Peyer's patch (tissue), 4 donors: Measurements from ENCODE around the gene ISLR.

ENCODE experiments used
- CTCF ChIP-seq, 6 experiments: fragments of 450-650 bp in 4 of 6; fragments of 200-600 bp in 2 of 6; sonication (generic) in 1 of 6; IDR thresholded peaks; one replicate each; pipeline ENCODE4 v1.5.1; 2017 to 2019; ENCODE audit warnings: antibody characterized with exemption in 6 of 6, mild to moderate bottlenecking in 3 of 6, moderate library complexity in 1 of 6
- POLR2A ChIP-seq, 2 donors: fragments of 450-650 bp; IDR thresholded peaks; one replicate each; pipeline ENCODE4 v1.5.1; 2017; ENCODE audit warnings: antibody characterized with exemption in 2 of 2, mild to moderate bottlenecking in 2 of 2, moderate library complexity in 2 of 2

DNA sequence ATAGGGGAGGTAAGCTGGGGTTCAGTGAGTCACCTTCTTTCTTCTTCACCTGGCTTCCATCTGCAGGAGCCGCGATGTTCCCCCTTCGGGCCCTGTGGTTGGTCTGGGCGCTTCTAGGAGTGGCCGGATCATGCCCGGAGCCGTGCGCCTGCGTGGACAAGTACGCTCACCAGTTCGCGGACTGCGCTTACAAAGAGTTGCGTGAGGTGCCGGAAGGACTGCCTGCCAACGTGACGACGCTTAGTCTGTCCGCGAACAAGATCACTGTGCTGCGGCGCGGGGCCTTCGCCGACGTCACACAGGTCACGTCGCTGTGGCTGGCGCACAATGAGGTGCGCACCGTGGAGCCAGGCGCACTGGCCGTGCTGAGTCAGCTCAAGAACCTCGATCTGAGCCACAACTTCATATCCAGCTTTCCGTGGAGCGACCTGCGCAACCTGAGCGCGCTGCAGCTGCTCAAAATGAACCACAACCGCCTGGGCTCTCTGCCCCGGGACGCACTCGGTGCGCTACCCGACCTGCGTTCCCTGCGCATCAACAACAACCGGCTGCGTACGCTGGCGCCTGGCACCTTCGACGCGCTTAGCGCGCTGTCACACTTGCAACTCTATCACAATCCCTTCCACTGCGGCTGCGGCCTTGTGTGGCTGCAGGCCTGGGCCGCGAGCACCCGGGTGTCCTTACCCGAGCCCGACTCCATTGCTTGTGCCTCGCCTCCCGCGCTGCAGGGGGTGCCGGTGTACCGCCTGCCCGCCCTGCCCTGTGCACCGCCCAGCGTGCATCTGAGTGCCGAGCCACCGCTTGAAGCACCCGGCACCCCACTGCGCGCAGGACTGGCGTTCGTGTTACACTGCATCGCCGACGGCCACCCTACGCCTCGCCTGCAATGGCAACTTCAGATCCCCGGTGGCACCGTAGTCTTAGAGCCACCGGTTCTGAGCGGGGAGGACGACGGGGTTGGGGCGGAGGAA lies 40.5 kb upstream of the ISLR start:
- TF ChIP-seq CTCF (IDR thresholded peaks at IDR 0.05) (no peak), POLR2A (IDR thresholded peaks at IDR 0.05) (no peak)
